Mesenchymal stem cell (in vitro differentiated cells and primary cell): Measurements from ENCODE around the gene SLC2A14.
"Not testable (repeated sequence)": the region's sequence is repeated elsewhere in the genome, so short reads cannot be mapped to it uniquely, and the experiment has no call there.

Experiments
- DNase-seq: peaks from one replicate; pipeline ENCODE4 v3.0.0-alpha.2; 2013
- H2AFZ ChIP-seq: one replicate; pipeline ENCODE4 v1.6.1; 2013; ENCODE audit warnings: low read depth, mild to moderate bottlenecking, control low read depth, inconsistent platforms, low read length, moderate library complexity
- H2AK5ac ChIP-seq: 2 replicates; pipeline ENCODE4 v1.6.1; 2013; ENCODE audit warnings: low read length, moderate library complexity, mild to moderate bottlenecking, inconsistent platforms; ENCODE audit not compliant: severe bottlenecking
- H2BK120ac ChIP-seq: one replicate; pipeline ENCODE4 v1.6.1; 2013; ENCODE audit warnings: low read depth, mild to moderate bottlenecking, inconsistent platforms, low read length, moderate library complexity
- H2BK12ac ChIP-seq, 2 experiments: one replicate each; pipeline ENCODE4 v1.6.1; 2013; ENCODE audit warnings: inconsistent platforms in 2 of 2, low read length in 2 of 2, mild to moderate bottlenecking in 2 of 2, moderate library complexity in 2 of 2, control low read depth in 1 of 2
- H2BK15ac ChIP-seq: one replicate; pipeline ENCODE4 v1.6.1; 2013; ENCODE audit warnings: mild to moderate bottlenecking, low read depth, inconsistent platforms; ENCODE audit not compliant: poor library complexity, severe bottlenecking
- H2BK5ac ChIP-seq: 2 replicates; pipeline ENCODE4 v1.6.1; 2013; ENCODE audit warnings: low read depth, mild to moderate bottlenecking, low read length, control low read depth, inconsistent platforms; ENCODE audit not compliant: poor library complexity, severe bottlenecking
- H3K14ac ChIP-seq, 2 experiments: one replicate each; pipeline ENCODE4 v1.6.1; 2013; ENCODE audit warnings: inconsistent platforms in 2 of 2, low read length in 2 of 2, control low read depth in 1 of 2, mild to moderate bottlenecking in 1 of 2, moderate library complexity in 1 of 2
- H3K18ac ChIP-seq, 2 experiments: one replicate each; pipeline ENCODE4 v1.6.1; 2013; ENCODE audit warnings: inconsistent platforms in 2 of 2, low read length in 2 of 2, control low read depth in 1 of 2, low read depth in 1 of 2, mild to moderate bottlenecking in 1 of 2
- H3K23ac ChIP-seq, 2 experiments: one replicate each; pipeline ENCODE4 v1.6.1; 2013; ENCODE audit warnings: inconsistent platforms in 2 of 2, low read length in 2 of 2, mild to moderate bottlenecking in 2 of 2, moderate library complexity in 2 of 2, control low read depth in 1 of 2
- H3K27ac ChIP-seq: 2 replicates; pipeline ENCODE4 v1.5.1; 2013; ENCODE audit warnings: mild to moderate bottlenecking, moderate library complexity, low read length, control low read depth, inconsistent platforms; ENCODE audit not compliant: poor library complexity, severe bottlenecking
- H3K27me3 ChIP-seq, 2 experiments: 2 replicates each; pipeline versions ENCODE4 v1.6.1 to v1.7.0; 2013; ENCODE audit warnings: low read length in 2 of 2, mild to moderate bottlenecking in 2 of 2, moderate library complexity in 2 of 2, control low read depth in 1 of 2, inconsistent platforms in 1 of 2; ENCODE audit not compliant: control insufficient read depth in 1 of 2, insufficient read depth in 1 of 2
- H3K36me3 ChIP-seq, 2 experiments: 2 replicates each; pipeline versions ENCODE4 v1.6.1 to v1.7.0; 2013; ENCODE audit warnings: low read length in 2 of 2, control low read depth in 1 of 2, inconsistent platforms in 1 of 2, low read depth in 1 of 2, mild to moderate bottlenecking in 1 of 2; ENCODE audit not compliant: insufficient read depth in 2 of 2, control insufficient read depth in 1 of 2
- H3K4ac ChIP-seq, 2 experiments: one replicate each; pipeline ENCODE4 v1.6.1; 2013; ENCODE audit warnings: inconsistent platforms in 2 of 2, low read length in 2 of 2, mild to moderate bottlenecking in 2 of 2, moderate library complexity in 2 of 2, control low read depth in 1 of 2, low read depth in 1 of 2
- H3K4me1 ChIP-seq: 2 replicates; pipeline ENCODE4 v1.6.1; 2013; ENCODE audit warnings: low read depth, low read length, control low read depth; ENCODE audit not compliant: control insufficient read depth, insufficient read depth
- H3K4me2 ChIP-seq: 2 replicates; pipeline ENCODE4 v1.6.1; 2013; ENCODE audit warnings: low read length, mild to moderate bottlenecking, inconsistent platforms; ENCODE audit not compliant: poor library complexity, severe bottlenecking
- H3K4me3 ChIP-seq, 2 experiments: 2 replicates each; pipeline versions ENCODE4 v1.5.1 to v1.7.0; 2013; ENCODE audit warnings: low read length in 2 of 2, mild to moderate bottlenecking in 2 of 2, control low read depth in 1 of 2, low read depth in 1 of 2; ENCODE audit not compliant: insufficient read depth in 1 of 2
- H3K79me1 ChIP-seq: replicated peaks from 2 replicates; pipeline ENCODE4 v1.6.1; 2013; ENCODE audit warnings: mild to moderate bottlenecking, control low read depth, low read length, inconsistent platforms; ENCODE audit not compliant: poor library complexity, severe bottlenecking
- H3K9ac ChIP-seq: 2 replicates; pipeline ENCODE4 v1.7.0; 2013; ENCODE audit warnings: mild to moderate bottlenecking, low read length, moderate library complexity
- H3K9me3 ChIP-seq: 2 replicates; pipeline ENCODE4 v1.7.0; 2013; ENCODE audit warnings: mild to moderate bottlenecking, low read length; ENCODE audit not compliant: control insufficient read depth
- H4K8ac ChIP-seq: one replicate; pipeline ENCODE4 v1.6.1; 2013; ENCODE audit warnings: inconsistent platforms, mild to moderate bottlenecking, low read length, moderate library complexity
- H4K91ac ChIP-seq: one replicate; pipeline ENCODE4 v1.6.1; 2013; ENCODE audit warnings: mild to moderate bottlenecking, low read length, inconsistent platforms
- WGBS: methylation state at CpG from one replicate; pipeline ENCODE4 v1.1.7; 2013; ENCODE audit warnings: mixed read lengths; 5-methylcytosine and 5-hydroxymethylcytosine counted together

SLC2A14 gene

GRCh38 chr12:7833831-7834230 lies 38.9 kb downstream of the SLC2A14 start:
- no peaks in the 10 kb centered on the region for H3K4me1 ChIP-seq
- H4K8ac ChIP-seq, result no peak overlapping the region
- WGBS, result 81% methylated on average over 4 of the region's 4 CpGs

DNA sequence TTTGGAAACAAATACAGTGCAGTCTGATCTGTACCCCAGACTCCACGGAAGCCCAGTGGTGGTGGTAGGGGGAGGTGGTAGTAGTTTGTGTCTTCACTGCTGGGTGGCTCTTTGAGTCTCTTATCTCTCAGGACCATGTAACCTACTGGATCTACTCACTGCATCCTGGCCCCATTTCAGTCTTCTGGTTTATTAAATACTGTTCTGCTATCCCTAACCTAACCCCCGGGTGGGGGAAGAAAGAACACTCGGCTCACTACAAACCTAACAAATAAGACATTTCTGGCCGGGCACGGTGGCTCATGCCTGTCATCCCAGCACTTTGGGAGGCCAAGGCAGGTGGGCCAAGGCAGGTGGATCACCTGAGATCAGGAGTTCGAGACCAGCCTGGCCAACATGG lies 39.5 kb downstream of the SLC2A14 start:
- H3K9me3 ChIP-seq, DNase-seq, H3K4me3 ChIP-seq, H3K36me3 ChIP-seq, H3K23ac ChIP-seq, H2BK120ac ChIP-seq, H2AK5ac ChIP-seq, H3K4ac ChIP-seq, H3K18ac ChIP-seq, H3K4me2 ChIP-seq, H3K79me1 ChIP-seq, H3K4me1 ChIP-seq, H4K91ac ChIP-seq, H3K9ac ChIP-seq, H2AFZ ChIP-seq, H4K8ac ChIP-seq, H3K27ac ChIP-seq, H2BK15ac ChIP-seq, H2BK12ac ChIP-seq, H3K14ac ChIP-seq, H3K27me3 ChIP-seq, H2BK5ac ChIP-seq: not testable (repeated sequence)
- 77% methylated on average over 5 of the region's 6 CpGs for WGBS

More at GRCh38 chr12:7833831-7834230, 38.9 kb downstream of the SLC2A14 start:
- Histone ChIP-seq H2BK15ac (no peak overlapping the region), H3K79me1 (no peaks in the 10 kb centered on the region), H3K4me2 (no peak overlapping the region), H3K4ac (no peak overlapping the region), H3K9me3 (no peaks in the 10 kb centered on the region), H3K23ac (no peak overlapping the region), H2BK5ac (no peak overlapping the region), H3K27ac (no peak overlapping the region), H3K4me3 (no peak overlapping the region), H2BK12ac (no peak overlapping the region), H2AK5ac (no peak overlapping the region), H2BK120ac (no peak overlapping the region), H2AFZ (no peak overlapping the region), H3K14ac (no peak overlapping the region), H3K9ac (no peak overlapping the region), H4K91ac (no peak overlapping the region), H3K27me3 (no peaks in the 10 kb centered on the region), H3K18ac (peak overlapping the region in 1 of 2 experiments; percentile 24), H3K36me3 (no peaks in the 10 kb centered on the region)
- DNase-seq, result no peak

- H2BK120ac ChIP-seq, result no peak overlapping the region
- no peak overlapping the region for H2BK15ac ChIP-seq
- H2AFZ ChIP-seq, result no peak overlapping the region
- WGBS, result 77% methylated on average over 1 of the region's 6 CpGs
- H3K9me3 ChIP-seq, result no peaks in the 10 kb centered on the region
- H3K4me1 ChIP-seq, result no peaks in the 10 kb centered on the region
- no peak overlapping the region for H2BK12ac ChIP-seq
- no peak overlapping the region for H3K4ac ChIP-seq
- H2BK5ac ChIP-seq, result no peak overlapping the region
- no peaks in the 10 kb centered on the region for H3K36me3 ChIP-seq
- H3K79me1 ChIP-seq, result no peaks in the 10 kb centered on the region
- H2AK5ac ChIP-seq, result no peak overlapping the region
- no peak overlapping the region for H4K8ac ChIP-seq
- no peak overlapping the region for H3K9ac ChIP-seq
- H3K14ac ChIP-seq, result no peak overlapping the region
- no peak overlapping the region for H3K23ac ChIP-seq
- H3K27ac ChIP-seq, result no peak overlapping the region
- H4K91ac ChIP-seq, result no peak overlapping the region
- no peaks in the 10 kb centered on the region for H3K27me3 ChIP-seq
- no peak overlapping the region for H3K18ac ChIP-seq
- no peak overlapping the region for H3K4me3 ChIP-seq
- peak; percentile 70 for DNase-seq
- no peak overlapping the region for H3K4me2 ChIP-seq
Measured at GRCh38 chr12:7832059-7832696, 40.5 kb downstream of the SLC2A14 start.

- not testable (repeated sequence) for H3K23ac ChIP-seq, H4K8ac ChIP-seq, H3K18ac ChIP-seq, H3K9ac ChIP-seq, H2BK120ac ChIP-seq, H3K4me2 ChIP-seq, H2BK15ac ChIP-seq, H2AK5ac ChIP-seq, H3K4me1 ChIP-seq, H3K79me1 ChIP-seq, H3K27ac ChIP-seq, DNase-seq, H3K4ac ChIP-seq, H4K91ac ChIP-seq, H2BK5ac ChIP-seq, H3K27me3 ChIP-seq, H3K14ac ChIP-seq, H3K4me3 ChIP-seq, H3K36me3 ChIP-seq, H2BK12ac ChIP-seq, H3K9me3 ChIP-seq, H2AFZ ChIP-seq
- WGBS, result 98% methylated on average over 4 of the region's 4 CpGs
Measured at GRCh38 chr12:7829737-7830136, 43.0 kb downstream of the SLC2A14 start.
